Measurements from ENCODE around the gene ACAP1.
"Not testable (repeated sequence)": the region's sequence is repeated elsewhere in the genome, so short reads cannot be mapped to it uniquely, and the experiment has no call there.

ACAP1 gene

GRCh38 chr17:7367083-7367482, 30.8 kb downstream of the ACAP1 start:
- H3K4me2 ChIP-seq (ENCODE audit: low read length) = no peak overlapping the region
- no peak overlapping the region for H3K9ac ChIP-seq (ENCODE audit: low read length)
- no peak overlapping the region for H3K27ac ChIP-seq (ENCODE audit: low read length)
- H2AFZ ChIP-seq (ENCODE audit: low read depth, low read length) = no peak overlapping the region
- no peak overlapping the region for H3K4me3 ChIP-seq (ENCODE audit: low read length)
- no peaks in the 10 kb centered on the region for H4K20me1 ChIP-seq (ENCODE audit: insufficient read depth, low read length)
- TF ChIP-seq CTCF (IDR thresholded peaks at IDR 0.05; ENCODE audit: low read depth, low read length) = no peak
- no peak for TF ChIP-seq EZH2phosphoT487 (IDR thresholded peaks at IDR 0.05; ENCODE audit: low read depth)
- no peaks in the 10 kb centered on the region for H3K4me1 ChIP-seq (ENCODE audit: low read length)
- H3K79me2 ChIP-seq (ENCODE audit: low read length) = no peaks in the 10 kb centered on the region
- no peaks in the 10 kb centered on the region for H3K9me3 ChIP-seq (ENCODE audit: insufficient read depth, low read length)
- peaks cover 6% of the 10 kb centered on the region; the same call in 1 of the 2 replicates for H3K27me3 ChIP-seq (ENCODE audit: low read depth, low read length)
- H3K36me3 ChIP-seq (replicated peaks; ENCODE audit: low read depth, low read length) = no peaks in the 10 kb centered on the region

- Histone ChIP-seq H3K27me3 (ENCODE audit: low read depth, low read length) (peaks cover 6% of the 10 kb centered on the region; the same call in 1 of the 2 replicates), H3K9ac (ENCODE audit: low read length) (no peak overlapping the region), H3K27ac (ENCODE audit: low read length) (no peak overlapping the region), H3K9me3 (ENCODE audit: insufficient read depth, low read length) (no peaks in the 10 kb centered on the region), H3K36me3 (replicated peaks; ENCODE audit: low read depth, low read length) (no peaks in the 10 kb centered on the region), H3K79me2 (ENCODE audit: low read length) (no peaks in the 10 kb centered on the region), H2AFZ (ENCODE audit: low read depth, low read length) (no peak overlapping the region), H4K20me1 (ENCODE audit: insufficient read depth, low read length) (no peaks in the 10 kb centered on the region), H3K4me2 (ENCODE audit: low read length) (no peak overlapping the region), H3K4me1 (ENCODE audit: low read length) (no peaks in the 10 kb centered on the region), H3K4me3 (ENCODE audit: low read length) (no peak overlapping the region)
- TF ChIP-seq CTCF (IDR thresholded peaks at IDR 0.05; ENCODE audit: low read depth, low read length) = no peak
- TF ChIP-seq EZH2phosphoT487 (IDR thresholded peaks at IDR 0.05; ENCODE audit: low read depth) = no peak
These were observed 31.7 kb downstream of the ACAP1 start for GRCh38 chr17:7367918-7368598.

- H3K27ac ChIP-seq (ENCODE audit: low read length); H3K4me1 ChIP-seq (ENCODE audit: low read length); H3K36me3 ChIP-seq (replicated peaks; ENCODE audit: low read depth, low read length); H3K9me3 ChIP-seq (ENCODE audit: insufficient read depth, low read length); H3K9ac ChIP-seq (ENCODE audit: low read length); H3K79me2 ChIP-seq (ENCODE audit: low read length); H3K4me2 ChIP-seq (ENCODE audit: low read length); H3K4me3 ChIP-seq (ENCODE audit: low read length); H3K27me3 ChIP-seq (ENCODE audit: low read depth, low read length); H4K20me1 ChIP-seq (ENCODE audit: insufficient read depth, low read length); H2AFZ ChIP-seq (ENCODE audit: low read depth, low read length): not testable (repeated sequence)
These were observed 32.3 kb downstream of the ACAP1 start for GRCh38 chr17:7368599-7368994.

- no peak overlapping the region for H2AFZ ChIP-seq (ENCODE audit: low read depth, low read length)
- no peak overlapping the region for H3K27ac ChIP-seq (ENCODE audit: low read length)
- H3K4me2 ChIP-seq (ENCODE audit: low read length) = no peak overlapping the region
- H3K4me1 ChIP-seq (ENCODE audit: low read length) = no peaks in the 10 kb centered on the region
- peaks cover 6% of the 10 kb centered on the region; the same call in 1 of the 2 replicates for H3K27me3 ChIP-seq (ENCODE audit: low read depth, low read length)
- no peaks in the 10 kb centered on the region for H3K9me3 ChIP-seq (ENCODE audit: insufficient read depth, low read length)
- no peak overlapping the region for H3K9ac ChIP-seq (ENCODE audit: low read length)
- H4K20me1 ChIP-seq (ENCODE audit: insufficient read depth, low read length) = no peaks in the 10 kb centered on the region
- H3K4me3 ChIP-seq (ENCODE audit: low read length) = no peak overlapping the region
- TF ChIP-seq EZH2phosphoT487 (IDR thresholded peaks at IDR 0.05; ENCODE audit: low read depth) = no peak
- no peak for TF ChIP-seq CTCF (IDR thresholded peaks at IDR 0.05; ENCODE audit: low read depth, low read length)
- H3K79me2 ChIP-seq (ENCODE audit: low read length) = no peaks in the 10 kb centered on the region
- H3K36me3 ChIP-seq (replicated peaks; ENCODE audit: low read depth, low read length) = no peaks in the 10 kb centered on the region
These were observed 33.5 kb downstream of the ACAP1 start for GRCh38 chr17:7369825-7370224.
